Lower leg skin (tissue), 3 donors: ENCODE measurements around the gene GADL1.

Source experiments
- CTCF ChIP-seq, 3 donors: fragments of 450-650 bp; IDR thresholded peaks; one replicate each; pipeline ENCODE4 v1.5.1; 2016; ENCODE audit warnings: antibody characterized with exemption in 3 of 3, mild to moderate bottlenecking in 3 of 3, moderate library complexity in 2 of 3
- POLR2A ChIP-seq, 2 donors: fragments of 450-650 bp; IDR thresholded peaks; one replicate each; pipeline ENCODE4 v1.6.1; 2016 to 2017; ENCODE audit warnings: antibody characterized with exemption in 2 of 2, mild to moderate bottlenecking in 1 of 2, moderate library complexity in 1 of 2

- no peak for TF ChIP-seq POLR2A (IDR thresholded peaks at IDR 0.05)
- no peak for TF ChIP-seq CTCF (IDR thresholded peaks at IDR 0.05)
Measured at GRCh38 chr3:30943206-30943605, 48.7 kb upstream of the GADL1 start.
